Stomach (tissue), 4 donors: Measurements from ENCODE around the gene ERICH3.

Source experiments
- POLR2A ChIP-seq, 4 donors: fragments of 450-650 bp; IDR thresholded peaks; one replicate each; pipeline ENCODE4 v1.6.1; 2016; ENCODE audit warnings: antibody characterized with exemption in 4 of 4, control low read depth in 2 of 4, mild to moderate bottlenecking in 1 of 4, moderate library complexity in 1 of 4
- TF ChIP-seq, protein P1 (sequence below), 7 experiments: fragments of 450-650 bp in 4 of 7; fragments of 200-600 bp in 3 of 7; sonication (generic) in 3 of 7; IDR thresholded peaks; one replicate each; pipeline ENCODE4 v1.5.1; 2016 to 2019; ENCODE audit warnings: antibody characterized with exemption in 7 of 7, control low read depth in 2 of 7, mild to moderate bottlenecking in 1 of 7

DNA sequence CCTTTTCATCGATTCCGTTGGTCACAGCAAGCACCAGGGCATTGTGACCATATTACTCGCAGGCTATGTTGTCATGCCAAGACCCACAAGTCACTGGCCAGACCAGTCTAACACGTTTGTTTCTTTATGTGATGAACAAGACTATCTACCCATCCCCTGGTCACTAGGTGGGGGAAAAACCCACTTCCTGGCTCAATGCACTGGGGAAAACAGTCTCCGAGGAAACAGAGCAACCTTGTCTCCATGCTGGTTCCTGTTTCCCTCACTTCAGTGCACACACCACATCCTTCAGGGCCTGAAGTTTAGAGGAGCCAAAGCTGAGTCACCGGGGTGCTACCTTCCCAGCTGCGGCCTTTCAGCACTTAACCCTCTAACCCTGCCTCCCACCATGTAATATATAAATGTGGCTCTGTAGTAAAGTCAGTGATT is 20.9 kb downstream of the ERICH3 start:
- TF ChIP-seq, protein P1, sequence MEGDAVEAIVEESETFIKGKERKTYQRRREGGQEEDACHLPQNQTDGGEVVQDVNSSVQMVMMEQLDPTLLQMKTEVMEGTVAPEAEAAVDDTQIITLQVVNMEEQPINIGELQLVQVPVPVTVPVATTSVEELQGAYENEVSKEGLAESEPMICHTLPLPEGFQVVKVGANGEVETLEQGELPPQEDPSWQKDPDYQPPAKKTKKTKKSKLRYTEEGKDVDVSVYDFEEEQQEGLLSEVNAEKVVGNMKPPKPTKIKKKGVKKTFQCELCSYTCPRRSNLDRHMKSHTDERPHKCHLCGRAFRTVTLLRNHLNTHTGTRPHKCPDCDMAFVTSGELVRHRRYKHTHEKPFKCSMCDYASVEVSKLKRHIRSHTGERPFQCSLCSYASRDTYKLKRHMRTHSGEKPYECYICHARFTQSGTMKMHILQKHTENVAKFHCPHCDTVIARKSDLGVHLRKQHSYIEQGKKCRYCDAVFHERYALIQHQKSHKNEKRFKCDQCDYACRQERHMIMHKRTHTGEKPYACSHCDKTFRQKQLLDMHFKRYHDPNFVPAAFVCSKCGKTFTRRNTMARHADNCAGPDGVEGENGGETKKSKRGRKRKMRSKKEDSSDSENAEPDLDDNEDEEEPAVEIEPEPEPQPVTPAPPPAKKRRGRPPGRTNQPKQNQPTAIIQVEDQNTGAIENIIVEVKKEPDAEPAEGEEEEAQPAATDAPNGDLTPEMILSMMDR (IDR thresholded peaks at IDR 0.05), result no peak
- TF ChIP-seq POLR2A (IDR thresholded peaks at IDR 0.05), result no peak
